Kidney (tissue), 14 donors: ENCODE measurements around the gene DIS3L2. TPM values are rescaled to one million over a fixed set of nuclear protein-coding genes. Genes with fewer than 3 reads are reported as not detected.

Experiments used
- DNase-seq, 5 donors: peaks; one replicate each; pipeline ENCODE4 v3.0.0-alpha.2; 2013 to 2020
- FAIRE-seq: peaks from 2 replicates; lab custom pipeline; 2012; peaks lifted over from hg19 to GRCh38; lab: Jason Lieb, UNC
- H3K27ac ChIP-seq, 2 donors: one replicate each; pipeline ENCODE4 v1.7.0; 2013; ENCODE audit warnings: low read depth in 2 of 2, low read length in 2 of 2, inconsistent platforms in 1 of 2
- H3K27me3 ChIP-seq: one replicate; pipeline ENCODE4 v1.7.1; 2013; ENCODE audit warnings: low read length, inconsistent platforms; ENCODE audit not compliant: control insufficient read depth, insufficient read depth
- H3K36me3 ChIP-seq, 3 donors: one replicate each; pipeline versions ENCODE4 v1.7.0 to v1.7.1; 2013; ENCODE audit warnings: low read length in 3 of 3, control low read depth in 1 of 3, inconsistent platforms in 1 of 3; ENCODE audit not compliant: insufficient read depth in 3 of 3, control insufficient read depth in 2 of 3
- H3K4me1 ChIP-seq, 3 donors: one replicate each; pipeline versions ENCODE4 v1.7.0 to v1.7.1; 2013; ENCODE audit warnings: low read length in 3 of 3, inconsistent platforms in 1 of 3, low read depth in 1 of 3; ENCODE audit not compliant: control insufficient read depth in 2 of 3, insufficient read depth in 2 of 3
- H3K4me3 ChIP-seq, 3 donors: one replicate each; pipeline versions ENCODE4 v1.7.0 to v1.8.1; 2013; ENCODE audit warnings: low read length in 3 of 3, control low read depth in 1 of 3, inconsistent platforms in 1 of 3
- H3K9ac ChIP-seq, 3 donors: one replicate each; pipeline versions ENCODE4 v1.7.0 to v1.7.1; 2013; ENCODE audit warnings: low read length in 3 of 3, control low read depth in 1 of 3, inconsistent platforms in 1 of 3
- H3K9me3 ChIP-seq, 3 donors: one replicate each; pipeline versions ENCODE4 v1.7.0 to v1.7.1; 2013; ENCODE audit warnings: low read length in 3 of 3, control low read depth in 1 of 3, inconsistent platforms in 1 of 3; ENCODE audit not compliant: control insufficient read depth in 2 of 3, insufficient read depth in 1 of 3
- CTCF ChIP-seq: IDR thresholded peaks from 3 replicates; pipeline ENCODE4 v1.5.1; 2012; ENCODE audit warnings: mild to moderate bottlenecking, moderate library complexity, borderline replicate concordance; ENCODE audit not compliant: insufficient read depth; ENCODE audit errors: extremely low read depth
- intact Hi-C: fragments of 100-400 bp; cut with DNase I; formaldehyde crosslinking; loops from one replicate; pipeline ENCODE4 v1.11.1; 2022
- polyA plus RNA-seq: library from polyadenylated mRNA; stranded (reverse); fragments of 350-450 nt; fragmentation: Illumina TruSeq; extraction: RNeasy Lipid Tissue Mini Kit (QIAGEN cat#74804); gene quantifications from one replicate; pipeline ENCODE4 v1.2.3, GENCODE V29; 2014; ENCODE audit warnings: low read depth, low replicate concordance; ENCODE audit not compliant: insufficient read depth
- total RNA-seq: library from RNA; stranded (reverse); fragmentation: NEBNext Ultra II Directional; extraction: Animal tissue kit (Norgen Biotek cat#: 25700); gene quantifications from one replicate; pipeline ENCODE4 v1.2.1, GENCODE V29; 2021
- donor health status: control.
- donor health status: control.
- donor health status: control.
- donor health status: control.
- donor health status: control.
- donor health status: DM: yes; HTN: yes; CAD: no.
- donor health status: Normal renal cell carcinoma (clear cell type).

The DIS3L2 gene
- total and polyA plus RNA-seq, 2 donors from 2014 or later, result 12.3 to 47.7 TPM

- no peak overlapping the region for H3K9ac ChIP-seq
- DNase-seq, result no peak
- no peak overlapping the region for H3K27ac ChIP-seq
- H3K36me3 ChIP-seq, result peaks cover 3 to 6% (median 5%) of the 10 kb centered on the region in 3 donors
- no peak for TF ChIP-seq CTCF
- peaks cover 0 to 4% (median 0%) of the 10 kb centered on the region in 3 donors for H3K4me1 ChIP-seq
- intact Hi-C loops, result no loop called here
- H3K27me3 ChIP-seq, result no peaks in the 10 kb centered on the region
- H3K9me3 ChIP-seq, result no peaks in the 10 kb centered on the region
- no peak overlapping the region for H3K4me3 ChIP-seq
- FAIRE-seq, result no peak
These were observed 250.5 kb downstream of the DIS3L2 start for GRCh38 chr2:232211743-232212686.

GRCh38 chr2:232213176-232213575 is 251.7 kb downstream of the DIS3L2 start:
- H3K4me3 ChIP-seq, result no peak overlapping the region
- H3K27ac ChIP-seq, result no peak overlapping the region
- DNase-seq (no peak), FAIRE-seq (no peak)
- no peak for TF ChIP-seq CTCF
- H3K9ac ChIP-seq, result no peak overlapping the region
- peaks cover 3 to 6% (median 5%) of the 10 kb centered on the region in 3 donors for H3K36me3 ChIP-seq
- intact Hi-C loops, result no loop called here
- H3K9me3 ChIP-seq, result no peaks in the 10 kb centered on the region
- H3K4me1 ChIP-seq, result no peaks in the 10 kb centered on the region
- no peaks in the 10 kb centered on the region for H3K27me3 ChIP-seq

GRCh38 chr2:232214053-232214452 is 252.5 kb downstream of the DIS3L2 start:
- no peak for FAIRE-seq
- Histone ChIP-seq H3K27ac (no peak overlapping the region), H3K9ac (no peak overlapping the region), H3K36me3 (peaks cover 3 to 6% (median 5%) of the 10 kb centered on the region in 3 donors), H3K27me3 (no peaks in the 10 kb centered on the region), H3K9me3 (no peaks in the 10 kb centered on the region), H3K4me3 (no peak overlapping the region), H3K4me1 (peaks cover 0 to 3% (median 0%) of the 10 kb centered on the region in 3 donors)
- intact Hi-C loops, result no loop called here
- no peak for DNase-seq
- TF ChIP-seq CTCF, result no peak
